Liver (tissue), 9 donors: ENCODE measurements around the gene CSMD2. TPM values are rescaled to one million over a fixed set of nuclear protein-coding genes. Genes with fewer than 3 reads are reported as not detected.

Experiments
- DNase-seq: peaks from one replicate; pipeline ENCODE4 v3.0.0-alpha.2; 2017; ENCODE audit warnings: low spot score
- H3K27ac ChIP-seq, 2 donors: one replicate each; pipeline ENCODE4 v1.7.0; 2013; ENCODE audit warnings: inconsistent platforms in 2 of 2, low read length in 2 of 2, control low read depth in 1 of 2, low read depth in 1 of 2, mild to moderate bottlenecking in 1 of 2
- H3K27me3 ChIP-seq, 4 donors: one replicate each; pipeline versions ENCODE4 v1.6.1 to v1.7.0; 2013; ENCODE audit warnings: low read length in 3 of 4, inconsistent platforms in 1 of 4, mild to moderate bottlenecking in 1 of 4, moderate library complexity in 1 of 4; ENCODE audit not compliant: control insufficient read depth in 4 of 4, insufficient read depth in 4 of 4
- H3K36me3 ChIP-seq, 4 donors: one replicate each; pipeline versions ENCODE4 v1.6.1 to v1.7.0; 2013; ENCODE audit warnings: low read length in 3 of 4, mild to moderate bottlenecking in 3 of 4, low read depth in 1 of 4, moderate library complexity in 1 of 4; ENCODE audit not compliant: control insufficient read depth in 4 of 4, insufficient read depth in 3 of 4
- H3K4me1 ChIP-seq, 4 donors: one replicate each; pipeline versions ENCODE4 v1.6.1 to v1.7.0; 2013; ENCODE audit warnings: low read length in 3 of 4, mild to moderate bottlenecking in 3 of 4, moderate library complexity in 1 of 4; ENCODE audit not compliant: control insufficient read depth in 4 of 4, insufficient read depth in 4 of 4
- H3K4me3 ChIP-seq, 3 donors: one replicate each; pipeline versions ENCODE4 v1.6.1 to v1.7.0; 2013; ENCODE audit warnings: low read length in 3 of 3, control low read depth in 1 of 3, low read depth in 1 of 3, mild to moderate bottlenecking in 1 of 3
- H3K9ac ChIP-seq, 2 donors: one replicate each; pipeline ENCODE4 v1.7.0; 2013; ENCODE audit warnings: low read length in 2 of 2, mild to moderate bottlenecking in 2 of 2, moderate library complexity in 2 of 2, control low read depth in 1 of 2, low read depth in 1 of 2
- H3K9me3 ChIP-seq, 4 donors: one replicate each; pipeline versions ENCODE4 v1.6.1 to v1.7.0; 2013; ENCODE audit warnings: low read length in 3 of 4; ENCODE audit not compliant: control insufficient read depth in 4 of 4
- ATF3 ChIP-seq: IDR thresholded peaks from 2 replicates; pipeline ENCODE4 v1.6.1; 2016; ENCODE audit warnings: antibody characterized with exemption
- CTCF ChIP-seq: fragments of 150-350 bp; IDR thresholded peaks from 2 replicates; pipeline ENCODE4 v1.5.1; 2017; ENCODE audit warnings: improper control_type of control experiment, low read depth, low read length; ENCODE audit not compliant: missing input control
- EGR1 ChIP-seq, 2 donors: IDR thresholded peaks; 2 replicates each; pipeline ENCODE4 v1.6.1; 2016 to 2018; ENCODE audit warnings: antibody characterized with exemption in 2 of 2, low read depth in 2 of 2
- FOXA2 ChIP-seq: IDR thresholded peaks from 2 replicates; pipeline ENCODE4 v1.6.1; 2016; ENCODE audit warnings: antibody characterized with exemption
- GABPA ChIP-seq, 2 donors: IDR thresholded peaks in 1 of 2; conservative IDR thresholded peaks in 1 of 2; 2 replicates each; pipeline ENCODE4 v1.6.1; 2016; ENCODE audit warnings: antibody characterized with exemption in 2 of 2, mild to moderate bottlenecking in 1 of 2, moderate library complexity in 1 of 2
- HNF4G ChIP-seq: IDR thresholded peaks from 2 replicates; pipeline ENCODE4 v1.6.1; 2016; ENCODE audit warnings: antibody characterized with exemption
- MAX ChIP-seq: IDR thresholded peaks from 2 replicates; pipeline ENCODE4 v1.6.1; 2016; ENCODE audit warnings: antibody characterized with exemption
- NR2F2 ChIP-seq: IDR thresholded peaks from 2 replicates; pipeline ENCODE4 v1.6.1; 2016; ENCODE audit warnings: antibody characterized with exemption
- RAD21 ChIP-seq, 2 donors: IDR thresholded peaks; 2 replicates each; pipeline ENCODE4 v1.6.1; 2016; ENCODE audit warnings: antibody characterized with exemption in 2 of 2, mild to moderate bottlenecking in 2 of 2
- REST ChIP-seq: IDR thresholded peaks from 2 replicates; pipeline ENCODE4 v1.6.1; 2016; ENCODE audit warnings: antibody characterized with exemption, mild to moderate bottlenecking
- RXRA ChIP-seq, 2 donors: IDR thresholded peaks; 2 replicates each; pipeline ENCODE4 v1.6.1; 2017 to 2018; ENCODE audit warnings: antibody characterized with exemption in 2 of 2, mild to moderate bottlenecking in 1 of 2
- TAF1 ChIP-seq: conservative IDR thresholded peaks from 2 replicates; pipeline ENCODE4 v1.6.1; 2016; ENCODE audit warnings: antibody characterized with exemption, mild to moderate bottlenecking
- ZBTB33 ChIP-seq: IDR thresholded peaks from 2 replicates; pipeline ENCODE4 v1.6.1; 2016; ENCODE audit warnings: antibody characterized with exemption
- WGBS: extraction: QIAGEN DNeasy Blood & Tissue Kit; methylation state at CpG from one replicate; pipeline ENCODE4 v1.1.7; 2013; 5-methylcytosine and 5-hydroxymethylcytosine counted together
- polyA plus RNA-seq, 2 donors: library from polyadenylated mRNA; stranded (reverse) in 1 of 2; unstranded in 1 of 2; fragments of 200-250 nt in 1 of 2; fragments of >200 nt in 1 of 2; fragmentation: Nextera tagmentation in 1 of 2; extraction: Ambion mirVana in 1 of 2; gene quantifications; one replicate each; pipeline versions ENCODE4 v1.2.1 to v1.2.3, GENCODE V29; 2013 to 2015
- total RNA-seq, 2 donors: library from RNA; depleted of rRNA; stranded (reverse); fragments of >200 nt; gene quantifications; one replicate each; pipeline ENCODE4 v1.2.3, GENCODE V29; 2014
- donor health status: healthy.
- donor health status: healthy.
- donor health status: healthy.
- donor health status: healthy.
- donor health status: healthy.

Gene CSMD2
- total and polyA plus RNA-seq, 4 donors, result 0.08 to 0.09 TPM; not detected in 2

GRCh38 chr1:34147301-34147700 lies 17.7 kb downstream of the CSMD2 start (continued):
- TF ChIP-seq CTCF, result no peak
- TF ChIP-seq FOXA2, result no peak
- TF ChIP-seq ZBTB33, result no peak

- H3K36me3 ChIP-seq, result no peaks in the 10 kb centered on the region
- WGBS, result 65% methylated on average over 6 of the region's 6 CpGs
- DNase-seq, result no peak
- H3K9ac ChIP-seq, result no peak overlapping the region
- no peak overlapping the region for H3K4me3 ChIP-seq
- H3K27me3 ChIP-seq, result peaks cover 0 to 2% (median 0%) of the 10 kb centered on the region in 4 donors
- no peak overlapping the region for H3K27ac ChIP-seq
- no peaks in the 10 kb centered on the region for H3K9me3 ChIP-seq
- TF ChIP-seq FOXA2 (no peak), CTCF (no peak), EGR1 (IDR thresholded peaks at IDR 0.05; ENCODE audit: low read depth in 2 of 2) (no peak)
- no peaks in the 10 kb centered on the region for H3K4me1 ChIP-seq
Measured at GRCh38 chr1:34144766-34145165, 20.3 kb downstream of the CSMD2 start.

- TF ChIP-seq FOXA2, result no peak
- TF ChIP-seq TAF1, result no peak
- TF ChIP-seq NR2F2, result no peak
- no peak for TF ChIP-seq ATF3
- TF ChIP-seq GABPA (IDR thresholded peaks at IDR 0.05 in 1 of 2, conservative IDR thresholded peaks at IDR 0.05 in 1 of 2), result no peak
- TF ChIP-seq RAD21 (IDR thresholded peaks at IDR 0.05), result no peak
- TF ChIP-seq CTCF, result no peak
- TF ChIP-seq MAX, result no peak
- no peak for TF ChIP-seq REST
- no peak for TF ChIP-seq HNF4G
- no peak for TF ChIP-seq RXRA (IDR thresholded peaks at IDR 0.05)
- Histone ChIP-seq H3K4me1 (no peaks in the 10 kb centered on the region), H3K27ac (no peak overlapping the region), H3K9ac (no peak overlapping the region), H3K27me3 (peaks cover 0 to 2% (median 0%) of the 10 kb centered on the region in 4 donors), H3K4me3 (no peak overlapping the region), H3K9me3 (no peaks in the 10 kb centered on the region), H3K36me3 (no peaks in the 10 kb centered on the region)
- WGBS, result 77% methylated on average over 2 of the region's 2 CpGs
- DNase-seq, result no peak
Measured at GRCh38 chr1:34143975-34144374, 21.1 kb downstream of the CSMD2 start.
